Measurements from ENCODE around the gene NEURL3. TPM values are rescaled to one million over a fixed set of nuclear protein-coding genes. Genes with fewer than 3 reads are reported as not detected.

The NEURL3 gene
- total RNA-seq, 4 donors from 2014 or later = not detected

DNA sequence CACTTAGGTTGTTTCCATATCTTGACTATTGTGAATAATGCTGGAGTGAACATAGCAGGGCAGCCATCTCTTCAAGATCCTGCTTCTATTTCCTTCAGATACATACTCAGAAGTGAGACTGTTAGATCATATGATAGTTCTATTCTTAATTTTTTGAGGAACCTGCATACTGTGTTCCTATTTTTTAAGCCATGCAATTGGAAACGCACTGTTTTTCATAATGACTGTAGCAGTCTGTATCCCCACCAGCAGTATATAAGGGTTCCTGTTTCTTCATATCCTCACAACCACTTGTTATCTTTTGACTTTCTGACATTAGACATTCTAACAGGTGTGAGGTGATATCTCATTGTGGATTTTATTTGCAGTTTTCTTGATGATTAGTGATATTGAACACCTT is 15.5 kb downstream of the NEURL3 start:
- no peaks in the 10 kb centered on the region for H3K27me3 ChIP-seq
- peaks cover 0 to 14% (median 5%) of the 10 kb centered on the region in 3 donors for H3K4me1 ChIP-seq
- H3K9me3 ChIP-seq = peaks cover 0 to 6% (median 0%) of the 10 kb centered on the region in 3 donors
- TF ChIP-seq POLR2A (IDR thresholded peaks at IDR 0.05) (no peak), POLR2AphosphoS5 (IDR thresholded peaks at IDR 0.05) (no peak), CTCF (IDR thresholded peaks at IDR 0.05) (no peak), EP300 (IDR thresholded peaks at IDR 0.05) (no peak)
- no peaks in the 10 kb centered on the region for H3K36me3 ChIP-seq
- WGBS, 2 donors (ENCODE audit: low coverage in 1 of 2) = 90 to 94% methylated on average over 1 of the region's 1 CpG
- no peak overlapping the region for H3K4me3 ChIP-seq
- H3K27ac ChIP-seq = no peak overlapping the region
- no peak for ATAC-seq

DNA sequence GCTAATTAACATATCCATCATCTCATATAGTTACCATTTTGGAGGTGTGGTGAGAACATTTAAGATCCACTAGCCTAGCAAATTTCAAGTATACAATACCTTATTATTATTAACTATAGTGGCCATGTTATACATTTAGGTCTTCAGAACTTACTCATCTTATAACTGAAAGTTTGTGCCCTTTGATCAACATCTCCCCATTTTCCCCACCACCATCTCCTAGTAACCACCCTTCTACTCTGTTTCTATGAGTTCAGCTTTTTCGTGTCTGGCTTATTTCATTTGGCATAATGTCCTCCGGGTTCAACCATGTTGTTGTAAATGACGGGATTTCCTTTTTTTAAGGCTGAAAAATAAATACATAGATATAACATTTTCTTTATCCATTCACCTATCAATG is 15.9 kb downstream of the NEURL3 start:
- no peak for TF ChIP-seq POLR2AphosphoS5 (IDR thresholded peaks at IDR 0.05)
- no peak for TF ChIP-seq EP300 (IDR thresholded peaks at IDR 0.05)
- TF ChIP-seq POLR2A (IDR thresholded peaks at IDR 0.05) = no peak
- no peak for TF ChIP-seq CTCF (IDR thresholded peaks at IDR 0.05)
- no peaks in the 10 kb centered on the region for H3K27me3 ChIP-seq
- no peak for ATAC-seq
- H3K4me1 ChIP-seq = peaks cover 0 to 14% (median 5%) of the 10 kb centered on the region in 3 donors
- no peaks in the 10 kb centered on the region for H3K36me3 ChIP-seq
- H3K9me3 ChIP-seq = peaks cover 0 to 2% (median 0%) of the 10 kb centered on the region in 3 donors
- no peak overlapping the region for H3K27ac ChIP-seq
- WGBS, 2 donors (ENCODE audit: low coverage in 1 of 2) = 93 to 97% methylated on average over 3 of the region's 3 CpGs
- no peak overlapping the region for H3K4me3 ChIP-seq

- H3K9me3 ChIP-seq = no peaks in the 10 kb centered on the region
These were observed 18.5 kb downstream of the NEURL3 start for GRCh38 chr2:96486696-96487095.

GRCh38 chr2:96485751-96486651 is 19.2 kb downstream of the NEURL3 start:
- peak overlapping the region; percentile 26 to 52 for H3K4me3 ChIP-seq
- TF ChIP-seq CTCF (IDR thresholded peaks at IDR 0.05) = no peak
- TF ChIP-seq EP300 (IDR thresholded peaks at IDR 0.05) = no peak
- peak; percentile 53 for TF ChIP-seq POLR2AphosphoS5 (IDR thresholded peaks at IDR 0.05)
- TF ChIP-seq POLR2A (IDR thresholded peaks at IDR 0.05) = peak; percentile 23 to 38
- H3K27ac ChIP-seq = peak overlapping the region; percentile 10 to 88 (median 82)
- ATAC-seq = peak; percentile 92
- WGBS, 2 donors (ENCODE audit: low coverage in 1 of 2) = 9 to 13% methylated on average over 20 to 21 of the region's 33 CpGs
- peaks cover 0 to 14% (median 5%) of the 10 kb centered on the region in 3 donors for H3K4me1 ChIP-seq
- no peaks in the 10 kb centered on the region for H3K27me3 ChIP-seq
- H3K36me3 ChIP-seq = no peaks in the 10 kb centered on the region
- H3K9me3 ChIP-seq = no peaks in the 10 kb centered on the region

More at GRCh38 chr2:96486696-96487095, 18.5 kb downstream of the NEURL3 start:
- TF ChIP-seq POLR2A (IDR thresholded peaks at IDR 0.05) (no peak), CTCF (IDR thresholded peaks at IDR 0.05) (no peak), EP300 (IDR thresholded peaks at IDR 0.05) (no peak), POLR2AphosphoS5 (IDR thresholded peaks at IDR 0.05) (no peak)
- no peak for ATAC-seq
- WGBS, 2 donors (ENCODE audit: low coverage in 1 of 2) = 45 to 68% methylated on average over 3 of the region's 3 CpGs
- Histone ChIP-seq H3K36me3 (no peaks in the 10 kb centered on the region), H3K27me3 (no peaks in the 10 kb centered on the region), H3K27ac (peak overlapping the region; percentile 10 to 88 (median 82)), H3K4me1 (peaks cover 0 to 14% (median 5%) of the 10 kb centered on the region in 3 donors), H3K4me3 (peak overlapping the region; percentile 26 to 52)

Data from gastroesophageal sphincter (tissue), 4 donors.